ENCODE measurements around the gene ALDH7A1. TPM values are rescaled to one million over a fixed set of nuclear protein-coding genes. Genes with fewer than 3 reads are reported as not detected.

The ALDH7A1 gene
- total and polyA plus RNA-seq, 10 of the 15 experiments (the other 5 are each of a cell fraction or from before 2014, with no cell fraction given) = 0.18 to 1.0 (median 0.41) TPM; not detected in 1

DNA sequence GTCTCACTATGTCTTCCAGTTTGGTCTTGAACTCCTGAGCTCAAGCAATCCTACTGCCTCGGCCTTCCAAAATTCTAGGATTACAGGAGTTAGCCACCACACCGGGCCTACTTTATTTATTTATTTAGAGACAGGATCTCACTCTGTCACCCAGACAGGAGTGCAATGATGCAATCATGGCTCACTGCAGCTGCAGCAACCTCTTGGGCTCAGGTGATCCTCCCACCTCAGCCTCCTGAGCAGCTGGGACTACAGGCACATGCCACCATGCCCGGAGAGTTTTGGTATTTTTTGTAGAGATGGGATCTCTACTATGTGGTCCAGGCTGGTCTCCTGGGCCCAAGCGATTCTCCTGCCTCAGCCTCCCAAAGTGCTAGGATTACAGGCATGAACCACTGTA is 38.5 kb upstream of the ALDH7A1 start:
- ChIA-PET RAD21 (ENCODE audit: unreplicated experiment) (no interaction called here), SMC1A (ENCODE audit: uncharacterized antibody, unreplicated experiment) (interaction anchor here (1.4 kb wide), 1 partner anchor 16 kb away, joined by 3 read pairs; no protein-coding TSS in a partner anchor), CTCF (interaction anchor here (0.8 to 1.6 kb wide), 2 partner anchors 24 to 33 kb away, joined by 3 read pairs; partner anchors contain the start of gene PHAX), POLR2A (interaction anchor here (0.6 kb wide), 1 partner anchor 19 kb away, joined by 5 read pairs; no protein-coding TSS in a partner anchor)
- Histone ChIP-seq H3K9me3 (replicated peaks; ENCODE audit: control insufficient read depth, insufficient read depth, low read length) (no peaks in the 10 kb centered on the region), H3K27me3 (replicated peaks in 1 of 2; ENCODE audit: control insufficient read depth in 2 of 2, insufficient read depth in 2 of 2, low read length in 1 of 2) (no peaks in the 10 kb centered on the region), H3K4me3 (no peak overlapping the region), H2AFZ (ENCODE audit: control insufficient read depth, low read depth, low read length) (no peak overlapping the region), H3K4me1 (ENCODE audit: control insufficient read depth, insufficient read depth, low read length) (no peaks in the 10 kb centered on the region), H4K20me1 (ENCODE audit: control insufficient read depth, insufficient read depth) (no peaks in the 10 kb centered on the region), H3K79me2 (ENCODE audit: control insufficient read depth, insufficient read depth, low read length) (no peaks in the 10 kb centered on the region), H3K27ac (ENCODE audit: control insufficient read depth, insufficient read depth) (no peak overlapping the region), H3K36me3 (ENCODE audit: control insufficient read depth in 2 of 2, insufficient read depth in 2 of 2, low read length in 1 of 2) (no peaks in the 10 kb centered on the region), H3K9ac (ENCODE audit: control insufficient read depth, insufficient read depth, low read length) (no peak overlapping the region), H3K4me2 (ENCODE audit: control insufficient read depth, insufficient read depth) (no peak overlapping the region)
- ATAC-seq (no peak), DNase-seq (ENCODE audit: low read depth, low spot score) (no peak), FAIRE-seq (no peak)
- intact Hi-C loops (cut with micrococcal nuclease; ENCODE audit: unreplicated experiment) = no loop called here
- BruUV-seq (replicated peaks) = no TSS peak
- no peak for TF ChIP-seq ASH2L (IDR thresholded peaks at IDR 0.05; ENCODE audit: borderline replicate concordance, low read depth)
- TF ChIP-seq RUNX3 (IDR thresholded peaks at IDR 0.05; ENCODE audit: low read length) = no peak
- TF ChIP-seq, protein P1, sequence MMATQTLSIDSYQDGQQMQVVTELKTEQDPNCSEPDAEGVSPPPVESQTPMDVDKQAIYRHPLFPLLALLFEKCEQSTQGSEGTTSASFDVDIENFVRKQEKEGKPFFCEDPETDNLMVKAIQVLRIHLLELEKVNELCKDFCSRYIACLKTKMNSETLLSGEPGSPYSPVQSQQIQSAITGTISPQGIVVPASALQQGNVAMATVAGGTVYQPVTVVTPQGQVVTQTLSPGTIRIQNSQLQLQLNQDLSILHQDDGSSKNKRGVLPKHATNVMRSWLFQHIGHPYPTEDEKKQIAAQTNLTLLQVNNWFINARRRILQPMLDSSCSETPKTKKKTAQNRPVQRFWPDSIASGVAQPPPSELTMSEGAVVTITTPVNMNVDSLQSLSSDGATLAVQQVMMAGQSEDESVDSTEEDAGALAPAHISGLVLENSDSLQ (IDR thresholded peaks at IDR 0.05) = no peak
- TF ChIP-seq CBX3 (IDR thresholded peaks at IDR 0.05; ENCODE audit: borderline replicate concordance, low read depth) = no peak
- no peak for TF ChIP-seq IKZF1 (conservative IDR thresholded peaks at IDR 0.05)
- no peak for TF ChIP-seq POLR2A (IDR thresholded peaks at IDR 0.05; ENCODE audit: low read depth, low read length)
- no peak for TF ChIP-seq CHD4 (IDR thresholded peaks at IDR 0.05)
- TF ChIP-seq NFXL1 (IDR thresholded peaks at IDR 0.05; ENCODE audit: borderline replicate concordance) = no peak
- TF ChIP-seq JUNB (IDR thresholded peaks at IDR 0.05) = no peak
- no peak for TF ChIP-seq SUZ12 (IDR thresholded peaks at IDR 0.05; ENCODE audit: unreplicated experiment)
- no peak for TF ChIP-seq SMAD5 (IDR thresholded peaks at IDR 0.05; ENCODE audit: low read depth)
- no peak for TF ChIP-seq MYB (IDR thresholded peaks at IDR 0.05; ENCODE audit: borderline replicate concordance, low read depth, low read length)
- TF ChIP-seq, protein P2, sequence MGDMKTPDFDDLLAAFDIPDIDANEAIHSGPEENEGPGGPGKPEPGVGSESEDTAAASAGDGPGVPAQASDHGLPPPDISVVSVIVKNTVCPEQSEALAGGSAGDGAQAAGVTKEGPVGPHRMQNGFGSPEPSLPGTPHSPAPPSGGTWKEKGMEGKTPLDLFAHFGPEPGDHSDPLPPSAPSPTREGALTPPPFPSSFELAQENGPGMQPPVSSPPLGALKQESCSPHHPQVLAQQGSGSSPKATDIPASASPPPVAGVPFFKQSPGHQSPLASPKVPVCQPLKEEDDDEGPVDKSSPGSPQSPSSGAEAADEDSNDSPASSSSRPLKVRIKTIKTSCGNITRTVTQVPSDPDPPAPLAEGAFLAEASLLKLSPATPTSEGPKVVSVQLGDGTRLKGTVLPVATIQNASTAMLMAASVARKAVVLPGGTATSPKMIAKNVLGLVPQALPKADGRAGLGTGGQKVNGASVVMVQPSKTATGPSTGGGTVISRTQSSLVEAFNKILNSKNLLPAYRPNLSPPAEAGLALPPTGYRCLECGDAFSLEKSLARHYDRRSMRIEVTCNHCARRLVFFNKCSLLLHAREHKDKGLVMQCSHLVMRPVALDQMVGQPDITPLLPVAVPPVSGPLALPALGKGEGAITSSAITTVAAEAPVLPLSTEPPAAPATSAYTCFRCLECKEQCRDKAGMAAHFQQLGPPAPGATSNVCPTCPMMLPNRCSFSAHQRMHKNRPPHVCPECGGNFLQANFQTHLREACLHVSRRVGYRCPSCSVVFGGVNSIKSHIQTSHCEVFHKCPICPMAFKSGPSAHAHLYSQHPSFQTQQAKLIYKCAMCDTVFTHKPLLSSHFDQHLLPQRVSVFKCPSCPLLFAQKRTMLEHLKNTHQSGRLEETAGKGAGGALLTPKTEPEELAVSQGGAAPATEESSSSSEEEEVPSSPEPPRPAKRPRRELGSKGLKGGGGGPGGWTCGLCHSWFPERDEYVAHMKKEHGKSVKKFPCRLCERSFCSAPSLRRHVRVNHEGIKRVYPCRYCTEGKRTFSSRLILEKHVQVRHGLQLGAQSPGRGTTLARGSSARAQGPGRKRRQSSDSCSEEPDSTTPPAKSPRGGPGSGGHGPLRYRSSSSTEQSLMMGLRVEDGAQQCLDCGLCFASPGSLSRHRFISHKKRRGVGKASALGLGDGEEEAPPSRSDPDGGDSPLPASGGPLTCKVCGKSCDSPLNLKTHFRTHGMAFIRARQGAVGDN (IDR thresholded peaks at IDR 0.05) = no peak
- no peak for TF ChIP-seq TAF1 (IDR thresholded peaks at IDR 0.05; ENCODE audit: borderline replicate concordance, low read depth, low read length)
- no peak for TF ChIP-seq CREB1 (IDR thresholded peaks at IDR 0.05; ENCODE audit: low read depth)
- TF ChIP-seq MYC (IDR thresholded peaks at IDR 0.05; ENCODE audit: insufficient read depth, insufficient read length, insufficient replicate concordance, low read length, severe bottlenecking) = no peak
- TF ChIP-seq ZNF24 (IDR thresholded peaks at IDR 0.05) = no peak
- no peak for TF ChIP-seq PAX8 (IDR thresholded peaks at IDR 0.05)
- no peak for TF ChIP-seq ZNF217 (IDR thresholded peaks at IDR 0.05)
- TF ChIP-seq, protein P3, sequence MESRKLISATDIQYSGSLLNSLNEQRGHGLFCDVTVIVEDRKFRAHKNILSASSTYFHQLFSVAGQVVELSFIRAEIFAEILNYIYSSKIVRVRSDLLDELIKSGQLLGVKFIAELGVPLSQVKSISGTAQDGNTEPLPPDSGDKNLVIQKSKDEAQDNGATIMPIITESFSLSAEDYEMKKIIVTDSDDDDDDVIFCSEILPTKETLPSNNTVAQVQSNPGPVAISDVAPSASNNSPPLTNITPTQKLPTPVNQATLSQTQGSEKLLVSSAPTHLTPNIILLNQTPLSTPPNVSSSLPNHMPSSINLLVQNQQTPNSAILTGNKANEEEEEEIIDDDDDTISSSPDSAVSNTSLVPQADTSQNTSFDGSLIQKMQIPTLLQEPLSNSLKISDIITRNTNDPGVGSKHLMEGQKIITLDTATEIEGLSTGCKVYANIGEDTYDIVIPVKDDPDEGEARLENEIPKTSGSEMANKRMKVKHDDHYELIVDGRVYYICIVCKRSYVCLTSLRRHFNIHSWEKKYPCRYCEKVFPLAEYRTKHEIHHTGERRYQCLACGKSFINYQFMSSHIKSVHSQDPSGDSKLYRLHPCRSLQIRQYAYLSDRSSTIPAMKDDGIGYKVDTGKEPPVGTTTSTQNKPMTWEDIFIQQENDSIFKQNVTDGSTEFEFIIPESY (IDR thresholded peaks at IDR 0.05) = no peak
- WGBS (ENCODE audit: insufficient coverage, insufficient replicate concordance, low lambda C conversion rate, missing lambda C conversion rate) = 59% methylated on average over 4 of the region's 4 CpGs
- in situ Hi-C loops (cut with MboI) = no loop called here
